LoVo (cell line): ENCODE data around the gene FKBP5.
"Not testable (repeated sequence)": the region's sequence is repeated elsewhere in the genome, so short reads cannot be mapped to it uniquely, and the experiment has no call there.

Source experiments
- DNase-seq: peaks from one replicate; pipeline ENCODE4 v3.0.0-alpha.2; 2016; ENCODE audit warnings: low spot score

The FKBP5 gene

DNA sequence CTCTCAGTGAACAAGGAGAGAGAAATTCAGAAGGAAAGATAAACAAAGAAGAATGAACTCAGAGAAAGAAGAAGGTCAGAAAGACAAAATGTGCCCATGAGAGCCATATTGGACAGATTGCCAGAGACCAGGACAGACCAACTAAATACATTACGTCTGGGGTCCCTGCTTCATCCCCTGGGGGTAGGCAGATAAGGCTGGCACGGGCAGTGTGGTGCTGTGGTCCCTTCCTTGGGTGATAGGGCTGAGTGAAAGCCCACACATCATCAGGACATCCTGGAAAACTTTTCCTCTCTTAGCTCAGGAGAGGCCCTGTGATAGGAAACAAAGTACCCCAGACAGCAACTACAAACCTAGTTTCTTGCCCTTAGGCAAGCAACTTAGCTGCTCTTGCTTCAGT, 34.9 kb upstream of the FKBP5 start:
- DNase-seq = no peak

GRCh38 chr6:35722121-35722761, 33.5 kb upstream of the FKBP5 start:
- DNase-seq = no peak

GRCh38 chr6:35719830-35720733, 31.4 kb upstream of the FKBP5 start:
- DNase-seq = no peak

DNA sequence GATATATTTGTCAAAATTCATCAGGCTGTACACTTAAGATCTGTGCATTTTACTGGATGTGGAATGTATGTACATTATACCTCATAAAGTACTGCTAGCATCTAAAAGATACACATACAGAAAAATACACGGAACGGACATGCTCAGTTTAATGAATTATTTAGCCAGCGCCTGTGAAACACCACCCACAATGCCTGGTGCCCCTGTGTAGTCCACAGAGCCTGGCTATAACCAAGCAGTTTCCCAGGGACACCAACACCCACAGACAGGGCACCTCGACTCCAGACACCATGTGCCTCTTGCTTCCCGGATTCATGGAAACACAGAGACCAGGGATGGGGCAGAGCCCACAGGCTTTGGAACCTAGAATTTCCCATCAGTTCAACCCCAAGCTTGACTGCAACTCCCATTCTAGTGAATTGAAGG, 30.7 kb upstream of the FKBP5 start:
- DNase-seq = no peak

DNA sequence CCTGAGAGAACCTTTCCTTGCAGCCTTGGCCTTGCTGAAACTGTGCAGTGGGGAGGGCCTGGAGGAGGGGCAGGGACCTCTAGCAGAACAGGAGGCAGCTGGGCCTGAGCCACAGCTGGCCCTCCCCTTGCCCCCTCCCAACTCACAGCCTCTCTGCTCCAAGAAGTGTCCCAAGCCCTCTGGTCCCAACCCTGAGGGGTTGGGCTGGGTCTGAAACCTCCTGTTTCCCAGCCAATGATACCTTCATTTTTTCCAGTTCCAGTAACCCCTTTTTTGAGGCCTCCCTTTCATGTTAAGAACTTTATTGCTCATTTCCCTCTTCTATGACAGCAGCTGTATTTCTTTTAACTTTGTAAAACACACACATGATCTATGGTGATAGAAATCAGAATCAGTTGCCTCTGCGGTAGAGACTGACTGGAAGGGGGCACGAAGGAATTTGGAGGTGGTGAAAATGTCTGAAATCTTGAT, 30.2 kb upstream of the FKBP5 start:
- no peak for DNase-seq

- DNase-seq = no peak
Observed at GRCh38 chr6:35718375-35718736, 29.6 kb upstream of the FKBP5 start.

- no peak for DNase-seq
Observed at GRCh38 chr6:35717449-35718374, 29.0 kb upstream of the FKBP5 start.

GRCh38 chr6:35716798-35717197, 28.1 kb upstream of the FKBP5 start:
- no peak for DNase-seq

GRCh38 chr6:35713006-35713767, 24.5 kb upstream of the FKBP5 start:
- DNase-seq = no peak

GRCh38 chr6:35711731-35712130, 23.0 kb upstream of the FKBP5 start:
- DNase-seq = no peak

GRCh38 chr6:35710241-35710847, 21.6 kb upstream of the FKBP5 start:
- peak; percentile 20 for DNase-seq

DNA sequence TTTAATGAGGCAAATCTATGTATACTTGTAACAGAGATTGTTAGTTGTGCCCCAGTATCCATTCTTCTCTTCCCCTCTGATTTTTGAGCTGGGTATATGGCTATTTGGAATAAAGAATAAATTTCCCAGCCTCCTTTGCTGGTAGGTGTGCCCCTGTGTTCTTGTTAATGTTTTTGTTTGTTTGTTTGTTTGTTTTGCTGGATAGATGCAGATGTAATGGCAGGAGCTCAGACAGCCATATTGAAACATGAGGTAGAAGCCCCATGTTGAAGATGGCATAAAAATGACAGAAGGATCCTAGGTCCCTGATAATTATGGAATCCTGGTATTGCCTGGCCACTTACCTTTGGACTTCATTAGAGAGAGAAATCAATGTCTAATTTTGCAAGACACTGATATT, 19.9 kb upstream of the FKBP5 start:
- no peak for DNase-seq

- DNase-seq = no peak
Observed at GRCh38 chr6:35707714-35708407, 19.1 kb upstream of the FKBP5 start.

GRCh38 chr6:35706468-35706867, 17.8 kb upstream of the FKBP5 start:
- DNase-seq = no peak

- DNase-seq = no peak
Observed at GRCh38 chr6:35703554-35703953, 14.8 kb upstream of the FKBP5 start.

GRCh38 chr6:35698858-35699257, 10.1 kb upstream of the FKBP5 start:
- no peak for DNase-seq

GRCh38 chr6:35698430-35698829, 9.7 kb upstream of the FKBP5 start:
- not testable (repeated sequence) for DNase-seq

DNA sequence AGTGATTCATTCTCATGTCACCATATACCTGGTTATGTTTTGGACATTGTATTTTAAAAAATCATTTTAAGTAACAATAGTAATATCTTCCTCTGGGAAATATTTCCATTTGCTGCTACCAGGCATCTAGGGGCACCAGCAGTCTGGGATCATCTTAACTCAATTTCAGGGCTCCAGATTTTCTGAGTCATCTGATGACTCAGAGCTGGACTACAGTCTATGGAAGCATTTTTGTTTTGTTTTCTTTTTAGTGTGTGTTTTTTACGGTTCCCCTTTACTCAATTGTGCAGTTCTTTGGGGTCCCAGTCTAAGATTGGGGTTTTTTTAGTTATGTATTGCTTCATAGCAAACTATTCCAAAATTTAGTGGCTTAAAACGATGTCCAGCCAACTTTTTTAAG, 5.7 kb upstream of the FKBP5 start:
- DNase-seq = no peak

GRCh38 chr6:35691027-35691824, 2.5 kb upstream of the FKBP5 start:
- DNase-seq = no peak

DNA sequence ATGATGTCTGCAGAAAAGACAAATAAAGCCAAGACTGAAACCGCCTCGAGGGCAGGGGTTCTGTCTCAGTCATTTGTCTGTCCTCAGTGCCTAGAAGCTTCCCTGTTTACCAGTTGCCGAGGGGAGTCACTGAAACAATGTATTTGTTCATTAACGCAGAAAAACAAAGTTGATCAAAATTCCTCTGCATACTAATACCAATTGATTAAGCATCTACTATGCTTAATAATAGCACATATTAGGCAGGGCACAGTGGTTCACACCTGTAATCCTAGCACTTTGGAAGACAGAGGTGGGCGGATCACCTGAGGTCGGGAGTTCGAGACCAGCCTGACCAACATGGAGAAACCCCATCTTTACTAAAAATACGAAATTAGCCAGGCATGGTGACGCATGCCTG, 1.8 kb upstream of the FKBP5 start:
- no peak for DNase-seq
